HG03064 (cell line): ENCODE measurements around the gene DRAP1.

Experiments
- ATAC-seq: cut with Tn5 transposase; IDR thresholded peaks from one replicate; pipeline ENCODE4 v1.9.1; 2021; ENCODE audit warnings: low read depth; ENCODE audit not compliant: unreplicated experiment

DRAP1 gene

DNA sequence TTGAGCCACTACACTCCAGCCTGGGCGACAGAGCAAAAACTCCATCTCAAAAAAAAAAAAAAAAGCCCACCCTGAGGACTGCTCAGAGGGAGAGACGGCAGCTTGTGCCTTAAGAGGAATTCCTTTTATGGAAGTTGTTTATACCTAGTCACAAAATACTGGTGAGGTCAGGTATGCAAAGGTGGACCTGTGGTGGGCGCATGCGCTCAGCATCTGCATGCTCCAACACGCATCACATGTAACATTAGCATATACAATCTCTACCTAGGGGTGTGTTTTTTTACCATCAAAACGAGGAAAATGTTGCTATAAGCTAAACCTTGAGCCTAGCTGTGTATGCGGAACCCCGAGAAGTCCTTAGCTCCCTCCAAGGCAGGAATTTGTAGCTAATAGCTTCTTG is 35.5 kb downstream of the DRAP1 start:
- ATAC-seq: no peak

DNA sequence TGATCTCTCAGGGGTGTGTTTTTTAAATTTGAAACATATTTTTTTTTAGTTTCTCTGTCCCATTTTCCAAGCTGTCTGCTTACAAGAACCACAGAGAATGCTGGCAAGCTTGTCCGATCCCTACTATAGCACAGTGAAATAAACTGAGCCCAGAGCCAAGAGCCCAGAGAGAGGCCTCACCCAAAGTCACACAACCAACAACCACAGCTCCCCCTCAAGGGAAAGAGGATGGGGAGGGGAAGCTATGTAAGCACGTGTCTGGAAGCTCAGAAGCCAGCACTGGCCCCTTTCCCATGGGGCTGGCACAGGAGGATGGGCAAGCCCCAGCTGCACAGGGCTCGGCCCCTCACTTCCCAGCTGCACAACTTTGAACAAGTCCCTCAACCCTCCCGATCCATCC is 39.1 kb downstream of the DRAP1 start:
- no peak for ATAC-seq

DNA sequence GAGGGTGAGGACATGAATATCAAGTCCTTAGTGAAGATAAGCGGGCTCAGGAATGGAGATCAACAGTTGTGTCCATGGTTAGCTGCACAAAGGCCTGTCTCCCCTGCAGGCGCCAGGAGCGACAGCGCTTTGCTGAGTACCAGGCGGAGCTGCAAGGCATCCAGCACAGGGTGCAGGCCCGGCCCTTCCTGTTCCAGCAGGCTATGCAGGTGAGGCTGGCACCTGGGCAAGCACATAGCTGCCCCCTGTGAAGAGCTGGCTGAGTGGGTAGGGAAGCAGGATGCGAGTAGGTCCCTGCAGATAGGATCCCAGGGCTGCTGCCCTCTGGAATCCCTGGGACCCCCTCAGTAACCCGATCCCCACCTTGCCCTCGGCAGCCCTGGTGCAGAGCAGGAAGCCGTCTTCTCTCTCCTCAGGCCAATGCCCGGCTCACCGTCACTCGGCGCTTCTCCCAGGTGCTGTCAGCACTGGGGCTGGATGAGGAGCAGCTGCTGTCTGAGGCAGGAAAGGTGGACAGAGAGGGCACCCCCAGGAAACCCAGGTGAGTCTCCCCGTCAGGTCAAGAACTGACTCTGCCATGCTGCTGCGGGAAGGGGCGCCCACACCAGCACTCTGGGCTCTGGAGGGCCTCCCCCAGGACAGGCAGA is 39.7 kb downstream of the DRAP1 start:
- ATAC-seq: no peak

DNA sequence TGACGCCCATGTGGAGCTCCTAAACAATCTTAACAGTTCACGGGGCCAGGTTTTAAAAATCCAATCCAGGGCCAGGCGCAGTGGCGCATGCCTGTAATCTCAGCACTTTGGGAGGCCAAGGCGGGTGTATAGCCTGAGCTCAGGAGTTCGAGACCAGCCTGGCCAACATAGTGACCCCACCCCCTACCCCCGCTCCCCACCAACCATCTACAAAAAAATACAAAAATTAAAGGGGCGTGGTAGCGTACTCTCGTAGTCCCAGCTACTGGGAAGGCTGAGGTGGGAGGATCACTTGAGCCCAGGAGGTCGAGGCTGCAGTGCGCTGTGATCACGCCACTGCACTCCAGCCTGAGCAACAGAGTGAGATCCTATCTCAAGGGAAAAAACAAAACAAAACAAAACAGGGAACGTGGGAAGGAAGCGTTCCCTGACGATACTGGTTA is 41.6 kb downstream of the DRAP1 start:
- no peak for ATAC-seq

DNA sequence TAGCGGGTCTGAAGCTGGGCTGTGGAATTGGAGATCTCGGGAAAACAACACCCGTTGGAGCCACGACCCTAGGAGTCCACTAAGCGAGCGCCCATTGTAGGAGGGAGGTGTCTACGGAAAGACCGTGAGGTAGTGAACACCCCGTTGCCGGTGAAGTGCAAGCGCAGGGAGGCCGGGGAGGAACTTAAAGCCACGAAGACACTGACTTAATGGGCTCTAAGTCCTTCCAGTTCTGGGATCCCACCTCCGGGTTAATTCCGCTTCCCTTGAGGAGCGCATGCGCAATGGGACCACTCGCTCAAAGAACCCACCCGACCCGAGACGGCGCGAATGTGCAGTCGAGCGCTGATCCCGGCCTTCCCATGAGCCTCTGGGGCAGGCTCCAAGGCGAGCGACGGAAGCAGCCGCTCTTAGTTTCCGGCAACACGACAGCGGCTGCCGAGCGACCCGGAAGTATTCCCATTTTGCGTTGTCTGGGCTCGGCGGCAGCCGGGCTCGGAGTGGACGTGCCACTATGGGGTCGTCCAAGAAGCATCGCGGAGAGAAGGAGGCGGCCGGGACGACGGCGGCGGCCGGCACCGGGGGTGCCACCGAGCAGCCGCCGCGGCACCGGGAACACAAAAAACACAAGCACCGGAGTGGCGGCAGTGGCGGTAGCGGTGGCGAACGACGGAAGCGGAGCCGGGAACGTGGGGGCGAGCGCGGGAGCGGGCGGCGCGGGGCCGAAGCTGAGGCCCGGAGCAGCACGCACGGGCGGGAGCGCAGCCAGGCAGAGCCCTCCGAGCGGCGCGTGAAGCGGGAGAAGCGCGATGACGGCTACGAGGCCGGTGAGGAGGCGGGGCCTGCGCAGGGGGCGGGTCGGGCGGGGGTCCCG is 42.3 kb downstream of the DRAP1 start, which contains the start of gene SART1:
SART1 (plus strand) TSS at position 468 of the 874 bp plus-strand sequence; CDS start at position 515, 47 bp downstream.
- no peak for ATAC-seq

DNA sequence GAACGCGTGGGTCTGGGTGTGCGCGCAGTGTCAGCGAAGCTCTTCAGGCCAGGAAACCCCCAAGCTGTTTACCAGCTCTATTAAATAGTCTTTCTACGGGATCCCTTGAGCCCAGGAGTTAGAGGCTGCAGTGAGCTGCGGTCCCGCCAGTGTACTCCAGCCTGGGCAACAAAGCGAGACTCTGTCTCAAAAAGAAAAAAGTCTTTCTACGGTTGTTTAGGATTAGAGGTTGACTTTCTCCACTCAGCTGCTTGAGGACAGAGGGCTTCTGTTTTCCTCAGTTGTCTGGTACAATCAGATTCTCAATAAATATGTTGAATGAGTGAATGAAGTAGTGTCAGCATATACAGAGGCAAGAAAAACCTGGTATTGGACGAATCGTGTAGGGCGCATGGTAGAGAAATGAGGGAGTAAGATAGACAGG is 42.9 kb downstream of the DRAP1 start:
- ATAC-seq: no peak

DNA sequence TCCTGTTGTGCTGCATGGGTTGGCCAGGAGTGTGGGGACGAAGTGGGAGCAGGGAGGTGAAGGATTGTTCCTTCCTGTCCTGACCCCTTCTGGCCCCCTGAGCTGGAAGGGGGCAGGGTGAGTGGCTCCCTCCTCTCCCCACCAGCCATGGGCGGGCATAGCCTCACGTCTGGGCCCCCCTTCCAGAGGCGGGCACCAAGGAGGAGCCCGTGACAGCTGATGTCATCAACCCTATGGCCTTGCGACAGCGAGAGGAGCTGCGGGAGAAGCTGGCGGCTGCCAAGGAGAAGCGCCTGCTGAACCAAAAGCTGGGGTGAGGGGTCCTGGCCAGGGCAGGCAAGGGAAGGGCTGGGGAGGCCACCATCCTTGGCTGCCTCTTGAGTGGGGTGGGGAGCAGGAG is 45.7 kb downstream of the DRAP1 start:
- ATAC-seq: no peak

DNA sequence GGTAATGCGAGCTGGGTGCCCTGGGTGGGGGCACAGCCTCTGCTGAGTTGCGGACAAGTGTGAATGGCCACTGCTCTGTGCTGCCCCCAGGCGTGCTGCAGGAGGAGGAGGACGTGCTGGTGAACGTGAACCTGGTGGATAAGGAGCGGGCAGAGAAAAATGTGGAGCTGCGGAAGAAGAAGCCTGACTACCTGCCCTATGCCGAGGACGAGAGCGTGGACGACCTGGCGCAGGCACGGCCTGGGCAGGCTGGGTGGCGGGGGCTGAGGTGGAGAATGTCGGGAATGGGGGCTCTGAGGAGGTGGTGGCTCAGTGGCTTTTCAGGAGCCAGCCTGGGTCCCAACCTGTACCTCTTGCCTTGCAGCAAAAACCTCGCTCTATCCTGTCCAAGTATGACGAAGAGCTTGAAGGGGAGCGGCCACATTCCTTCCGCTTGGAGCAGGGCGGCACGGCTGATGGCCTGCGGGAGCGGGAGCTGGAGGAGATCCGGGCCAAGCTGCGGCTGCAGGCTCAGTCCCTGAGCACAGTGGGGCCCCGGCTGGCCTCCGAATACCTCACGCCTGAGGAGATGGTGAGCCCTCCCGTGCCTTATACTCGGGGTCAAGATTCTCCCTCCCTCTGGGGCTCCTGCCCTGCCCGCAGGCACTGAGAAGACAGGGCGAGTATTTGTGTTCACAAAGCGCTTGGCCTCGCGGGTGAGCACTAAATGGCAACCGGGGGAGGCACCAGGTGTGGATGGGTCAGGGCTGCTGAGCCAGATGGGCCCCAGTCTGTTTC is 46.9 kb downstream of the DRAP1 start:
- ATAC-seq: no peak

DNA sequence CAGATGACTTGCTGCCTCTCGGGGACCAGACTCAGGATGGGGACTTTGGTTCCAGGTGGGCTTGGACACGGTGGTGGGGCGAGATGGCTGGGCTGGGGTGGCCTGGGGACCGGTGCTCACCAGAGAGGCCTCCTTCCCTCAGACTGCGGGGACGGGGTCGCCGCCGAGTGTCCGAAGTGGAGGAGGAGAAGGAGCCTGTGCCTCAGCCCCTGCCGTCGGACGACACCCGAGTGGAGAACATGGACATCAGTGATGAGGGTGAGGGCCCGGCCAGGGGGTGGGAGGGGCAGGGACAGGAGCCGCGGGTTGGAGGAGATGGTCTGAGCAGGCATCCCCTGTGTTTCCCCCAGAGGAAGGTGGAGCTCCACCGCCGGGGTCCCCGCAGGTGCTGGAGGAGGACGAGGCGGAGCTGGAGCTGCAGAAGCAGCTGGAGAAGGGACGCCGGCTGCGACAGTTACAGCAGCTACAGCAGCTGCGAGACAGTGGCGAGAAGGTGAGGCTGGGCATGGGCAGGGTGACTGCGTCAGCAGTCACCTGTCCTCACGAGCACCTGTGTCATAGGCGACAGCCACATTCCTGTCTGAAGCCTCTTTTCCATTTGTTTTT is 48.2 kb downstream of the DRAP1 start:
- ATAC-seq: no peak

DNA sequence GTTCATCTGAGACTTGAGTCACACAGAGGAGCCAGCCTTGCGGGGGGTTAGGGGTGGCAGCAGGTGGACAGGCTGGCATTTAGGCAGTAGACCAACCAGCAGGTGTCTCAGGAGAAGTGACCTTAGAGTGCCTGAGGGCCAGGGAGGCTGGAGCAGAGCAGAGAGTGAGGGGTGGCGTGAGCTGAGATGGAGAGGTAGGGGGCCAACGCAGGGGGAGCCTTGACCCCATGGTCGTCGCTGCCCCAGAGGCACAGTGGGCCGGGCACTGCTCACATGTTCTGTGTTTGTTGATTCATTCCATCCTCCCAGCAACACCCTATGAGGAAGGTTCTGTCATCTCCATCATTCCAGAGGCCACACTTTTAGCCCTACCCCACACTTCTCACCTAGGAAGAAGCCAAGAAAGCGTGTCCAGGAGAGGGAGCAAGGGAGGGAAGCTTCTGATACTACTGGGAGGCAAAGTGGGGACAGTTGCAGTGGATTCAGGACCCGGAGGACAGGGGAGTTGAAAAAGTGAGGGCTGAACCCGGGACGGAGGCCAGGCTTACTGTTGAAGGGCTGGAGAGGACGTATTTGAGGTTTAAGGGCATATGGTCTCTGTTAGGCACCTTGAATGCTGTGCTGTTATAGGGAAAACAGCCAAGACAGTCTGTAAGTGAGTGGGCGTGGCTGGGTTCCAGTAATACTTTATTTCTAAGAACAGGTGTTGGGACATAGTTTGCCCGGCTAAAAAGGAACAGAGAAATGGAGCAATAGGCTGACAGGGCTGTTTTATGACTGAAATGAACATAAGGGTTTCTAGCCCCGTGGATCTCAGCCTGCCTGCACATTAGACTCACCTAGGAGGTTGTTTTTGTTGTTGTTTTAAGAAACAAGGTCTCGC is 49.6 kb downstream of the DRAP1 start:
- ATAC-seq: no peak
